ENCODE results near the gene CARS1.

DNA sequence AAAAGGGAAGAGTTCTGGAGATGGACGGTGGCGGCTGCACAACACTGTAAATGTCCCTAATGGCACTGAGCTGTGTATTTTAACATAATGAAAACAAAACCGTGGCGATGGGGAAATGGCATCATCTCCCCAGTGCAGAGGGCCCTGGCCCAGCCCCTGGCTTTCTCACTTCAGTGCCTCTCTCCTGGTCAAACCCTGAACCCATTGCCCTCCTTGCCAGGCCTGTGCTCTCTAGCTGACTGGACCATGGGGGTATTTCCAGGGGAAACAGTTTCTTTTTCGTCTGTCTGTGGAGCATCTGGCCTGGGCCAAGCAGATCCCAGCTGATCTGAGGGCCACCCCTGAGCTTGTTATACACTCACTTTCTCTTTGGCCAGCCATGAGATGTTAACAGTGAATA, 47.7 kb downstream of the CARS1 start:
- TF ChIP-seq, protein P1, sequence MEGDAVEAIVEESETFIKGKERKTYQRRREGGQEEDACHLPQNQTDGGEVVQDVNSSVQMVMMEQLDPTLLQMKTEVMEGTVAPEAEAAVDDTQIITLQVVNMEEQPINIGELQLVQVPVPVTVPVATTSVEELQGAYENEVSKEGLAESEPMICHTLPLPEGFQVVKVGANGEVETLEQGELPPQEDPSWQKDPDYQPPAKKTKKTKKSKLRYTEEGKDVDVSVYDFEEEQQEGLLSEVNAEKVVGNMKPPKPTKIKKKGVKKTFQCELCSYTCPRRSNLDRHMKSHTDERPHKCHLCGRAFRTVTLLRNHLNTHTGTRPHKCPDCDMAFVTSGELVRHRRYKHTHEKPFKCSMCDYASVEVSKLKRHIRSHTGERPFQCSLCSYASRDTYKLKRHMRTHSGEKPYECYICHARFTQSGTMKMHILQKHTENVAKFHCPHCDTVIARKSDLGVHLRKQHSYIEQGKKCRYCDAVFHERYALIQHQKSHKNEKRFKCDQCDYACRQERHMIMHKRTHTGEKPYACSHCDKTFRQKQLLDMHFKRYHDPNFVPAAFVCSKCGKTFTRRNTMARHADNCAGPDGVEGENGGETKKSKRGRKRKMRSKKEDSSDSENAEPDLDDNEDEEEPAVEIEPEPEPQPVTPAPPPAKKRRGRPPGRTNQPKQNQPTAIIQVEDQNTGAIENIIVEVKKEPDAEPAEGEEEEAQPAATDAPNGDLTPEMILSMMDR (IDR thresholded peaks at IDR 0.05) = no peak
- no peak for TF ChIP-seq EZH2 (IDR thresholded peaks at IDR 0.05; ENCODE audit: borderline replicate concordance, insufficient read depth, low read depth, low read length, poor library complexity, severe bottlenecking)

Measured in B cell (primary cell).